HG03139 (cell line): Measurements from ENCODE around the gene PCP2.

ENCODE experiments used
- ATAC-seq: cut with Tn5 transposase; IDR thresholded peaks from one replicate; pipeline ENCODE4 v1.9.1; 2021; ENCODE audit not compliant: unreplicated experiment

PCP2 gene

GRCh38 chr19:7620442-7621412, 12.8 kb downstream of the PCP2 start:
- ATAC-seq: no peak

- no peak for ATAC-seq
Observed at GRCh38 chr19:7619671-7620441, 13.7 kb downstream of the PCP2 start.

- no peak for ATAC-seq
Observed at GRCh38 chr19:7618771-7619510, 14.6 kb downstream of the PCP2 start.

GRCh38 chr19:7618348-7618747, 15.2 kb downstream of the PCP2 start:
- ATAC-seq: no peak

GRCh38 chr19:7617735-7618134, 15.8 kb downstream of the PCP2 start:
- no peak for ATAC-seq

GRCh38 chr19:7617172-7617571, 16.3 kb downstream of the PCP2 start:
- ATAC-seq: no peak

GRCh38 chr19:7614859-7615741, 18.4 kb downstream of the PCP2 start:
- no peak for ATAC-seq

GRCh38 chr19:7612282-7613274, 20.9 kb downstream of the PCP2 start:
- no peak for ATAC-seq

GRCh38 chr19:7611541-7612279, 21.8 kb downstream of the PCP2 start:
- no peak for ATAC-seq

GRCh38 chr19:7610491-7611240, 22.9 kb downstream of the PCP2 start:
- ATAC-seq: no peak

GRCh38 chr19:7607874-7608560, 25.5 kb downstream of the PCP2 start:
- no peak for ATAC-seq

GRCh38 chr19:7607212-7607873, 26.2 kb downstream of the PCP2 start:
- no peak for ATAC-seq

- no peak for ATAC-seq
Observed at GRCh38 chr19:7606289-7606688, 27.2 kb downstream of the PCP2 start.

GRCh38 chr19:7605490-7606222, 27.9 kb downstream of the PCP2 start:
- no peak for ATAC-seq

- no peak for ATAC-seq
Observed at GRCh38 chr19:7603919-7604318, 29.6 kb downstream of the PCP2 start.

- no peak for ATAC-seq
Observed at GRCh38 chr19:7602935-7603497, 30.5 kb downstream of the PCP2 start.
